GM12864 (cell line): Measurements from ENCODE around the gene DNAH7.

Experiments used
- DNase-seq: peaks from one replicate; pipeline ENCODE4 v3.0.0-alpha.2; 2011; ENCODE audit warnings: low read depth
- H3K4me3 ChIP-seq: 2 replicates; pipeline ENCODE4 v1.5.1; 2011; ENCODE audit warnings: mild to moderate bottlenecking, low read depth, low read length, control low read depth
- CTCF ChIP-seq: IDR thresholded peaks from 2 replicates; pipeline ENCODE4 v1.5.1; 2011; ENCODE audit warnings: low read depth, mild to moderate bottlenecking, moderate library complexity, low read length, control low read depth, inconsistent platforms; ENCODE audit errors: missing control alignments

Gene DNAH7

DNA sequence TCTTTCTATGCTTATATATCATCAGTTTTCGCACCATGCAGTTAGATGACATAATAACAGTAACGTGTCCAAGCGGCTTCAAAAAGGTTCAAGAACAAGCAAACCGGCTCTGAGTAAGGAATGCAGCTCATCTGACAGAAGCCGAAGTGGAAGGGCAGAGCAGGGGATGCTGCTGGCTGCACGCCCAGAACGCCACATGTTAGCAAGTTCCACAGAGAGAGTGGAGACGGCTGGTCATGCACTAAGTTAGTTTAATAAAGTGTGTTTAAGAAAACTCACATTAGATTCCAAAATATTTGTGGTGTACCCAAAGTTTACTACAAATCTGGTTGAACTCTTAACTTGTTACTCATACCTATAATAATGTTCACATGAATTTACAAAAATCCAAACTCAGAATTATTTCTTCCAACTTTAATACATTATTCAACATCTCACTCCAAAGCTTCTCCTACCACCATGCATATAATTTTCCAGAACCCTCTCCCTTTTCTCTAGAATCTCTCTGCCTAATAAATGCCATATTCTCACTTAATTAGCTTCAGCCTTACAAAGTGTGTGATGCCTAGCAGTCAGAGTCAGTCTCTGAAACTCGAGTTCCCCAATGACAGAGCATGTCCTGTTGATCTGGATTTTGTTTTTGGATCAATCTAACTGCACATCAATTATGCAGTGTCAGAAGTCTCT is 170.0 kb downstream of the DNAH7 start:
- no peak for TF ChIP-seq CTCF
- DNase-seq, result no peak

DNA sequence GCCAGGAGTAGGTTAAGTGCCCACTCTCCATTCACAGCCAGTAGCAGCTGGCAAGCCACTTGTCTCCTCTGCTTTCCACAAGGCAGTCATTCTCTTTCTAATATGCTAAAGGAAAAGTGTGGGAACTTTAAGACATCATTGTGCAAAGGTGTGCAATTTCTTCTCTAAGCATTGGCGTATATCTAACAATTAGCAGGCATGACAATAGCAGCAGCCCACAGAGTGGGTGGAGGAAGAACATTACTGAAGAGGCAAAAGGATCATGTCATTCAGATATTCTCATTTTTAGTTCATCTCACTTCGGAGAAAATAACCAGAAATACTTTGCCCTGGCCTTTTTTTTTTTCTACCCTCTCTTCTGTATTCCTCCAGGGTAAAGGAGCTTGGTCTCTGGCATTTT is 177.6 kb downstream of the DNAH7 start:
- DNase-seq, result no peak
- no peak overlapping the region for H3K4me3 ChIP-seq
- no peak for TF ChIP-seq CTCF

More for the DNA sequence above, 170.0 kb downstream of the DNAH7 start:
- no peak overlapping the region for H3K4me3 ChIP-seq

GRCh38 chr2:195879153-195879552 is 189.5 kb downstream of the DNAH7 start:
- H3K4me3 ChIP-seq, result no peak overlapping the region
- TF ChIP-seq CTCF, result no peak
- DNase-seq, result no peak

- no peak for TF ChIP-seq CTCF
- no peak for DNase-seq
- no peak overlapping the region for H3K4me3 ChIP-seq
Measured at GRCh38 chr2:195871326-195871725, 197.3 kb downstream of the DNAH7 start.

GRCh38 chr2:195864316-195864715 is 204.3 kb downstream of the DNAH7 start:
- no peak overlapping the region for H3K4me3 ChIP-seq
- DNase-seq, result no peak
- TF ChIP-seq CTCF, result no peak

- DNase-seq, result no peak
- no peak overlapping the region for H3K4me3 ChIP-seq
- no peak for TF ChIP-seq CTCF
Measured at GRCh38 chr2:195863564-195863963, 205.1 kb downstream of the DNAH7 start.

- TF ChIP-seq CTCF, result no peak
Measured at GRCh38 chr2:195863121-195863520, 205.5 kb downstream of the DNAH7 start.

More at GRCh38 chr2:195863121-195863520, 205.5 kb downstream of the DNAH7 start:
- no peak for DNase-seq
- H3K4me3 ChIP-seq, result no peak overlapping the region
